ENCODE data around the gene DROSHA.
"Not testable (repeated sequence)": the region's sequence is repeated elsewhere in the genome, so short reads cannot be mapped to it uniquely, and the experiment has no call there.

Gene DROSHA, protein sequence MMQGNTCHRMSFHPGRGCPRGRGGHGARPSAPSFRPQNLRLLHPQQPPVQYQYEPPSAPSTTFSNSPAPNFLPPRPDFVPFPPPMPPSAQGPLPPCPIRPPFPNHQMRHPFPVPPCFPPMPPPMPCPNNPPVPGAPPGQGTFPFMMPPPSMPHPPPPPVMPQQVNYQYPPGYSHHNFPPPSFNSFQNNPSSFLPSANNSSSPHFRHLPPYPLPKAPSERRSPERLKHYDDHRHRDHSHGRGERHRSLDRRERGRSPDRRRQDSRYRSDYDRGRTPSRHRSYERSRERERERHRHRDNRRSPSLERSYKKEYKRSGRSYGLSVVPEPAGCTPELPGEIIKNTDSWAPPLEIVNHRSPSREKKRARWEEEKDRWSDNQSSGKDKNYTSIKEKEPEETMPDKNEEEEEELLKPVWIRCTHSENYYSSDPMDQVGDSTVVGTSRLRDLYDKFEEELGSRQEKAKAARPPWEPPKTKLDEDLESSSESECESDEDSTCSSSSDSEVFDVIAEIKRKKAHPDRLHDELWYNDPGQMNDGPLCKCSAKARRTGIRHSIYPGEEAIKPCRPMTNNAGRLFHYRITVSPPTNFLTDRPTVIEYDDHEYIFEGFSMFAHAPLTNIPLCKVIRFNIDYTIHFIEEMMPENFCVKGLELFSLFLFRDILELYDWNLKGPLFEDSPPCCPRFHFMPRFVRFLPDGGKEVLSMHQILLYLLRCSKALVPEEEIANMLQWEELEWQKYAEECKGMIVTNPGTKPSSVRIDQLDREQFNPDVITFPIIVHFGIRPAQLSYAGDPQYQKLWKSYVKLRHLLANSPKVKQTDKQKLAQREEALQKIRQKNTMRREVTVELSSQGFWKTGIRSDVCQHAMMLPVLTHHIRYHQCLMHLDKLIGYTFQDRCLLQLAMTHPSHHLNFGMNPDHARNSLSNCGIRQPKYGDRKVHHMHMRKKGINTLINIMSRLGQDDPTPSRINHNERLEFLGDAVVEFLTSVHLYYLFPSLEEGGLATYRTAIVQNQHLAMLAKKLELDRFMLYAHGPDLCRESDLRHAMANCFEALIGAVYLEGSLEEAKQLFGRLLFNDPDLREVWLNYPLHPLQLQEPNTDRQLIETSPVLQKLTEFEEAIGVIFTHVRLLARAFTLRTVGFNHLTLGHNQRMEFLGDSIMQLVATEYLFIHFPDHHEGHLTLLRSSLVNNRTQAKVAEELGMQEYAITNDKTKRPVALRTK (N-terminal part only)

GRCh38 chr5:31531888-31532547 is at the start of gene DROSHA, which contains the start of gene C5orf22:
Gene DROSHA (minus strand): TSS chr5:31532093. CDS start chr5:31529059, 3,034 bp downstream.
Gene C5orf22 (plus strand): TSS chr5:31532301. CDS start chr5:31532393, 92 bp downstream.
- DNase-seq (ENCODE audit: low read depth): peak; percentile 91

- DNase-seq (ENCODE audit: low read depth): no peak
These were observed 47.7 kb upstream of the DROSHA start for GRCh38 chr5:31579558-31579957.

- no peak for DNase-seq (ENCODE audit: low read depth)
These were observed 45.5 kb upstream of the DROSHA start for GRCh38 chr5:31577438-31577837.

DNA sequence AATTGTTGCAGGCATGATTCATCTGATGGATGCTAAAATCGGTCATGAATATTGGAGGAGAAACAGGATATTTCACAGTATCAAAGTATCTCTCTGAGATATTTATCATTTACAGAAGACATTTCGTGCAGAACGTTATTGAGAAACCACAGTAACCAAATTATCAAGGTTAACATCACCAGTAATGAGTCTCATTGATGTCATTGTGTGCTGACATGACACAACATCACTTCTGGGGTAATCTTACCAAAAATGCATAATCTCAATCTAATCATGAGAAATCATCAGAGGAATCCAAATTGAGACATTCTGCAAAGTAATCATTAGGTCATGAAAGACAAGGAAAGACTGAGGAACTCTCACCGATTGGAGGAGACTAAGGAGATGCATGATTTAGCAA is 42.9 kb upstream of the DROSHA start:
- DNase-seq (ENCODE audit: low read depth): no peak

GRCh38 chr5:31573494-31574142 is 41.7 kb upstream of the DROSHA start:
- DNase-seq (ENCODE audit: low read depth): no peak

DNA sequence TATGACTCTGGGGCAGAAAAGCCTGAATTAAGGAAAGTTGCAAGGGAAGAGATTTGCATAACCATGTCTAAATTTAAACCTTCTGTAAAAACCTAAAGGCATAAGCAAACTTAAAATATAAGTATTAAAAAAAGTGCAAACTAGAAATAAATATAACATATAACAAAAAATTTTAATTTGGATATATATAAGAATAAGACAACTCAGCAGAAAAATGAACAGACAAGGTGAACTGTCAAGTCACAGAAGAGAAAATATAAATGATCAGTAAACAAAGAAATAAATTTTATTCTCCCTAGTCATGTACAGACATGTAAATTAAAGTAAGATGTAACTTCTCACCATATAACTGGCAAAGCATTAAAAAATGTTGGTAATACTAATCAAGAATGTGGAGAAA is 37.2 kb upstream of the DROSHA start:
- no peak for DNase-seq (ENCODE audit: low read depth)

- DNase-seq (ENCODE audit: low read depth): no peak
These were observed 36.5 kb upstream of the DROSHA start for GRCh38 chr5:31568302-31568835.

DNA sequence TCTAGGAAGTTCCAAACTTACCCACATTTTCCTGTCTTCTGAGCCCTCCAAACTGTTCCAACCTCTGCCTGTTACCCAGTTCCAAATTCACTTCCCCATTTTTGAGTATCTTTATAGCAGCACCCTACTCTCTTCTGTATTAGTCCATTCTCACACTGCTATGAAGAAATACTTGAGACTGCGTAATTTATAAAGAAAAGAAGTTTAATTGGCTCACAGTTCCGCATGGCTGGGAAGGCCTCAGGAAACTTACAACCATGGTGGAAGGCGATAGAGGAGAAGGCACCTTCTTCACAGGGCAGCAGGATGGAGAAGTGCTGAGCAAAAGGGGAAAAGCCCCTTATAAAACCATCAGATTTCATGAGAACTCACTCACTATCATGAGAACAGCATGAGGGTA is 34.5 kb upstream of the DROSHA start:
- not testable (repeated sequence) for DNase-seq (ENCODE audit: low read depth)

GRCh38 chr5:31563216-31563615 is 31.3 kb upstream of the DROSHA start:
- no peak for DNase-seq (ENCODE audit: low read depth)

GRCh38 chr5:31561946-31562345 is 30.1 kb upstream of the DROSHA start:
- no peak for DNase-seq (ENCODE audit: low read depth)

DNA sequence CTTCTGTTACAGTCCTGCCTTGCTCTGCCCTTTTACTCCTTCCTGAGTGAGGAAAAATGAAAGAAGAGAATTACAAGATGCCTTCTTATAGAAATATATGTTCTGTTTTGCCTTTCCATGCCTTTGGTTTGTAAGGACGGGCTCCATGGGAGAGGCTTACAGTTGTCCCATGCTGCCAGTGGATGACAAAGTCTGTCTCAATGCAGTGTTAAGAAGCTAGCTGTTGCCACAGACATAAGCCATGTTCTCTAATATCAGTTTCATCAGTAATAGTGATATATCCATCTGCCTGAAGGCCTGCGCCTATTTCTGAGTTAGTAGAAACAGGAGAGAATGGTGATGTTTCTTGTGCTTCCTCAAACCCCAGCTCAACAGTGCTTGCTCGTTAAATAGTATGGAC is 28.0 kb upstream of the DROSHA start:
- DNase-seq (ENCODE audit: low read depth): no peak

DNA sequence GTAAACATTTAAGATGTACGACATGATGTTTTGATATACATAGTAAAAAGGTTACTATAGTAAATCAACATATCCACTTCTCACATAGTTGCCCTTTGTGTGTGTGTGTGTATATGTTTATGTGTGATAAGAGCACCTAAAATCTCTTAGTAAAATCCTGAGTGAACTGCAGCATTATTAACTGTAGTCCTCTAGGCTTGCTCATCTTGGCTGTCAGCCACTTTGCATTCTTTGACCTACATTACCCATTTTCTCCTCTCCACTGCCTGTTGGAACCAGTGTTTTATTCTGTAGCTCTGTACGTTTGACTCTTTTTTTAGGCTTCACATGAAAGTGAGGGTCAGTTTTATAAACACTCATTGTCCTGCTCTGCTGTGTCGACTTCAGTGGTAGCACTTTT is 24.6 kb upstream of the DROSHA start:
- no peak for DNase-seq (ENCODE audit: low read depth)

GRCh38 chr5:31554552-31554951 is 22.7 kb upstream of the DROSHA start:
- DNase-seq (ENCODE audit: low read depth): no peak

- DNase-seq (ENCODE audit: low read depth): no peak
These were observed 22.0 kb upstream of the DROSHA start for GRCh38 chr5:31553863-31554262.

DNA sequence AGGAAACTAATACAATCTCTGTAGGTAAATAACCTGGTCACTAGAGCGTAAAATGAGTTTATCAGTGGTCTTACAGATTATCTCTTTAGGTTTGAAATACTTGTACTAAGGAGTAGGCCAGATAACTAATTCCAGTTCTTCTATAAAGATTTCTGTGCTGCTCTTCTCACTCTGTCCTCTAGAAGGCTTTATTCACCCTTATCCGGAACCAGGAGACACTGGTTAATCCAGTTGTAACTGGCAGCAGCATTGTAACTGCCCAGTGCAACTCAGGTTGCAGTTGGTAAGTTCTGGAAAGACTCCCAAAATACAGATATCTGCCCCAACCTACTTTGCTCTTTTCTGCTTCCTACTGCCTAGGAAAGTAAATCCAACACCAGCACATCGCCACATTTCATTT is 20.0 kb upstream of the DROSHA start:
- DNase-seq (ENCODE audit: low read depth): no peak

- DNase-seq (ENCODE audit: low read depth): not testable (repeated sequence)
These were observed 17.2 kb upstream of the DROSHA start for GRCh38 chr5:31549114-31549513.

DNA sequence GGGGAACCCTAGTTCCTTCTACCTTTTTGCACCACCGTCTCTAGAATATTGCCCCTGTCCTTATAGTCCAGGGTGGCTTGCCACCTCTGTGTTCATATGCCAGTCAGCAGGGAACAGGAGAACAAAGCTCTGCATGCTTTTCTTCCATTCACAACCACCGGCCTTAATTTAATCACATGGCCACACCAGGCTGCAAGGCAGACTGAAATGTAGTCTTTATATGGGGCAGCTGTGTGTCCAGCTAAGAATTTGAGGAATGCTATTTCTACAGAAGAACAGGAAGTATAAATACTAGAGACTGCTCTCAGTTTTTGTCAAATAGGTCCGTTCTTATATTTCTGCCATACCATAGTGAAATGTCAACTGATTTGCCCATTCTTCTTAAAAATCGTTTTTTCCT is 6.0 kb upstream of the DROSHA start:
- no peak for DNase-seq (ENCODE audit: low read depth)

GRCh38 chr5:31537349-31537748 is 5.5 kb upstream of the DROSHA start:
- no peak for DNase-seq (ENCODE audit: low read depth)

DNA sequence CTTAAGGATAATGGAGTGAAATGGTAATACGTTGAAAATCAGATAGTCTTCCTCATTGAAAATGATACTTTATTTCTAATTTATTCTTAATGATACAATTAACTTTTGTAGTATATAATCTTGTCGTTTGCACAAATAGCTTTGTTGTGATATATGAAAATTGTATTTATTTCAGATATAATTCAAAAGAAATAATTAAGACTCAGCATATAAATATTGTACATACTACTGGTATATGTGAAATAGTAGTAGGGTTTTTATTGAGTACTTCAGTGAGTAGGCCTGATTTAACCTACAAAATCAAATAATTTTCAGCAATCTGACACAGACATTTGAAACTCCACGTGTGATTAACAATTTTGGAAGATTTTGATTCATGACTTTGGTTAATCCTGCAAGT is 5.0 kb upstream of the DROSHA start:
- no peak for DNase-seq (ENCODE audit: low read depth)

- DNase-seq (ENCODE audit: low read depth): no peak
These were observed 2.7 kb upstream of the DROSHA start for GRCh38 chr5:31534527-31535046.

- DNase-seq (ENCODE audit: low read depth): no peak
These were observed 378 bp downstream of the DROSHA start for GRCh38 chr5:31531543-31531887.
